Brain pericyte (primary cell): ENCODE data around the gene DGKD.
"Not testable (repeated sequence)": the region's sequence is repeated elsewhere in the genome, so short reads cannot be mapped to it uniquely, and the experiment has no call there.

Experiments
- DNase-seq: peaks from one replicate; pipeline ENCODE4 v3.0.0-alpha.2; 2012; ENCODE audit warnings: low read depth, low spot score

Gene DGKD

DNA sequence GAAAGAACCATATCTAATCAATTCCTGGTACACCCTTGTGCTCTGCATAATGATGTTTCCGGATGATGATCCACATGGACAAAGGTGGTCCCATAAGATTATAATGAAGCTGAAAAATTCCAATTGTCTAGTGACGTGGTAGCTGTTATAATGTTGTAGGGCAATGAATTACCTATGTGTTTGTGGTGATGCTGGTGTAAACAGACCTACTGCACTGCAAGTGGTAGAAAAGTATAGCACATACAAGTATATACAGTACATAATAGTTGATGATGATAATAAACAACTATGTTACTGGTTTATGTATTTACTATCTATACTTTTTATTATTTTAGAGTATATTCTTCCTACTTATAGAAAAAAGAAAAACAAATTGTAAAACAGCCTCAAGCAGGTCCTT lies 8.4 kb downstream of the DGKD start:
- DNase-seq: no peak

- no peak for DNase-seq
Measured at GRCh38 chr2:233363744-233364235, 9.5 kb downstream of the DGKD start.

- DNase-seq: no peak
Measured at GRCh38 chr2:233365861-233366520, 11.7 kb downstream of the DGKD start.

GRCh38 chr2:233367586-233367985 lies 13.3 kb downstream of the DGKD start:
- no peak for DNase-seq

DNA sequence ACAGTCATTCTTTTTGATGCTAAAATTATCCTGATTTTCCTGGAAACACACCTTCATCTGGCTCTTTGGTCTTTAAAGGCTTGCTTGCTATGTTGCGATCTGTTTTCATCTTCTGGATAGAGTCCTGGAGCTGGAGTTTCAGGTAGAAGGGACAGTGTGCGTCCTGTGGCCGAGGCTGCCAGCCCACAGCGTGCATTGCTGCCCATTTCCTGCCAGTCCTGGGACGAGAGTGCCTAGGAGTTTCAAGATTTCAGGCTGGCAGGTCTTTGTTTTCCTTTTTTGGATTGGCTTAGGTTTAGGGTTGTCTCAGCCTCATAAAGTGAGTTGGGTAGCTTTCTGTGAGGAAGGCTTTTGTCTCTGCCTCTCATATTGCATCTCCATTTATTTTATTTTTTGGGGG lies 14.5 kb downstream of the DGKD start:
- DNase-seq: no peak

GRCh38 chr2:233369462-233369861 lies 15.2 kb downstream of the DGKD start:
- DNase-seq: no peak

GRCh38 chr2:233369897-233370685 lies 15.8 kb downstream of the DGKD start:
- no peak for DNase-seq

- DNase-seq: no peak
Measured at GRCh38 chr2:233371641-233372040, 17.3 kb downstream of the DGKD start.

- no peak for DNase-seq
Measured at GRCh38 chr2:233372855-233373254, 18.6 kb downstream of the DGKD start.

DNA sequence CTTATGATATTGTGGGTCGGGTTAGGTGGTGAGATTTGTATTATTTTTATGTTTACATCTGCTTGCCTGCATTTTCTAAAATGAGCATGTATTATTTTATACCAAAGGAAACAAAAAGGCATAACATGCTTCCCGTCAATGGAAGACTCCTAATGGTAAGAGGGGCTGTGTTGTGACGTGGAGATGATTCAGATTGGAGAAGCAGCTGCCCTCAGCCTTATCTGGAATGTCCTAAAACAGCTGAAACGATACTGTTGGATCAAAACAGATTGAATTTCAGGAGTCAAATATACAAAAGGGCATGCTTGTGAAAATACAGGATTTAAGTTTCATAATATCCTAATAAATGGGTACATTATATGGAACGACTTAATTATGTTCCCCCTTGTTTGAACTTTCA lies 19.0 kb downstream of the DGKD start:
- no peak for DNase-seq

DNA sequence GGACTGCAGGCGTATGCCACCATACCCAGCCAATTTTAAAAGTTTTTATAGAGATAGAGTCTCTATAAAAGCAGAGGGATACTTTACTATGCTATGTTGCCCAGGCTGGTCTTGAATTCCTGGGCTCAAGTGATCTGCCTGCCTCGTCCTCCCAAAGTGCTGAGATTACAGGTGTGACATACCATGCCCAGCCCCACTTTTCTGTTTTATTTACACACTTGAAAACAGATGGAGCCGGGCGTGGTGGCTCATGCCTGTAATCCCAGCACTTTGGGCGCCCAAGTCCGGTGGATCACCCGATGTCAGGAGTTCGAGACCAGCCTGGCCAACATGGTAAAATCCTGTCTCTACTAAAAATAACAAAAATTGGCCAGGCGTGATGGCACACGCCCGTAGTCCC lies 20.5 kb downstream of the DGKD start:
- not testable (repeated sequence) for DNase-seq

- DNase-seq: no peak
Measured at GRCh38 chr2:233375490-233376314, 21.4 kb downstream of the DGKD start.

- DNase-seq: no peak
Measured at GRCh38 chr2:233379034-233379433, 24.7 kb downstream of the DGKD start.

DNA sequence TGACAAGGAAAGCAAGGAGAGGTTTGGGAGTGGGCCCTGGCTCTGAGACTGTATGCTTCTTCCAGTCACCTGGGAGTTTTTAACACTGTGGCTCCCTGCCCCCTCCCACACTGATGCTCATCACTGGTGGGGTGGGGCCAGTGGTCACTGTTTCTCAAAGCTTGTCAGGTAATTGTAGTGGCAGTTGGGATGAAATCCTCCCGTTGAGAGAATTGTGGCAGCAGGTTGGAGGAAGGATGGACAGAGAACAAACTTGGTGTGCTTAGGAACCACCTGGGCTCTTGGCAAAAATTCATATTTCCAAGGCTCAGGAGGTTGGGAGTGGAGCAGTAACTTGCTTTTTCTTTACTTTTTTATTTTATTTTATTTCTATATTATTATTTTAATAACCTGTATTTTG lies 25.1 kb downstream of the DGKD start:
- no peak for DNase-seq

DNA sequence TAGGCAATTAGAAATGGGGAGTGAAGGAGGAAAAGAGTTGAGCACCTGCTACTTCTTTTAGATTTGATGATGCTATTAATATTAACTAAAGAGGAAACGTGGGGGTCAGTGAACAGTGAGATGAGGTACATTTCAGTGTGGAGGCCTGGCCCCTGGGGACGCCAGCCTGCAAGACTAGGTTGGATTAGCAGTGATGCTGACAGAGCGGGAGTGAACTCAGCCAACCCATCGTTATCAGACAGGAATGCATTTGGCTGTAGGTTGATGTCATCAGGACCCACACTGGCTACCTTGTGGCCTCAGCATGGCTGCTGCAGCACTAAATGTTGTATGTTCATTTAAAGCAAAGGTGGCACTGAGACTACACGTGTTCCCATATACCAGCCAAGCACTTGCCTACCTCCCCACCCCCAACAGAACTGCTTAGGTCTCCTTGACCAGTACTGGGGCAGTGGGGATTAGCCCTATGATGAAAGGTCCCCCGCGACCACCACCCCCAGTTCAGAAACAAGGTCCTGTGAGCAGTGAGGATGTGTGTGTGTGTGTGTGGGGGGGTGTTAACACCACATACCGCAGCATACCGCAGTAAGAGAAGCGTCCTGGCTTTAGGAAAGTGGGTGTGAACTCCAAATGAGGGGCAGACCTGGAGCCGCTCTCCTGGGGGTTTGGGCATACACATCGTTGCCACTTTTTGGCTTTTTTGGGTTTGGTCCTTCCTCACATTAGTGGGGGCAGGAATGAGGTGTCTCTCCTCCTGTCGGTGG lies 26.0 kb downstream of the DGKD start:
- DNase-seq: no peak

GRCh38 chr2:233380995-233381637 lies 26.8 kb downstream of the DGKD start:
- no peak for DNase-seq

GRCh38 chr2:233381638-233381995 lies 27.3 kb downstream of the DGKD start:
- DNase-seq: no peak

- DNase-seq: no peak
Measured at GRCh38 chr2:233384015-233384414, 29.7 kb downstream of the DGKD start.

DNA sequence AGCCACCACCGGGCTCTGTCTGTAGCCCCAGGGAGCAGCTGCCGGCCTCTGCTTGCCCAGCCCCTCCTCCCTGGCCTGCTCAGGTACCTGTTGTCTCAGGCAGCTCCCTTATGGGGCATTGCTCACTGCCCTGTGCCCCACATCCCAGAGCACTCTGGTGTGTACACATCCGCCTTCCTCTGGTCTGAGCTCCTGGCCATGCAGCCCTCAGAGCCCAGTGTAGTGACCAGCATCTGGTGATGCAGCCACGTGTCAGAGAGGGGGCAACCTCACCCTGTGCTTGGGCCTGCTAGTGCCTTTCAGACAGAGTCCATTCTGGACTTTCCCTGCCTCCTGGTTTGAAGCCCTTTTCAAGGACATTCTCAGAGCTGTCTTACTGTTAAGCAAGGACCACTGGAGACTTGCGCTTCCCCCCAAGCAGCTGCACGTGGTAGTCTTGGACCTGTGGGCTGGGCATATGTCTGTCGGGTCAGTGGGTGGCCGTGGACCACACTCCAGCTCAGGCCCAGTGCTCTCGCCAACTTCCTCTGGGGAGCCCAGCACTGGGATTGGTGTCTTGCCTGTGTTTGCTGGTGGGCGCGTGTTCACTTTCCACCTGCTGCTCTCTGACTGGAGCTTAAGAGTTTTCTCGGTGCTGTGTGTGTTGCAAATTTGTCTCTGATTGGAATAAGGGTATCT lies 30.7 kb downstream of the DGKD start:
- no peak for DNase-seq

- no peak for DNase-seq
Measured at GRCh38 chr2:233385489-233386044, 31.3 kb downstream of the DGKD start.
